ENCODE data around the gene RUNX2.

RUNX2 gene

DNA sequence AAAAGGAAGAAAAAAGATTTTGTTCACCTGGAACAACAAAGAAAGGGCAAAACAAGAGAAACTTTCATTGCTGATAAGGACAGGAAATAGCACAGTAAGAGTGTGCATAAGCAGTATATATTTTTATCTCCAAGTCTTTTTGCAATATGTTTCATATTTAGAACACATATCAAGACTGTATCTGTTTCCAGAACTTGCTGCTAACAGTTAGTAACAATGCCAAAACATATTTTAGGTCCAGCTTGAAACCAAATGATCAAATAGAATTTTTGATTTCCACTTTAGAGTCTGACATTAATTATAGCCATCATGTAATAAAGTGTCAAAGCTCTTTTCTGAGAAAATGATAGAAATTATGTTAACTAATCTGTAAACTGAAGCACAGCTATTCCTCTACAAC lies 193.1 kb downstream of the RUNX2 start:
- no peak for DNase-seq (ENCODE audit: low read depth)

DNA sequence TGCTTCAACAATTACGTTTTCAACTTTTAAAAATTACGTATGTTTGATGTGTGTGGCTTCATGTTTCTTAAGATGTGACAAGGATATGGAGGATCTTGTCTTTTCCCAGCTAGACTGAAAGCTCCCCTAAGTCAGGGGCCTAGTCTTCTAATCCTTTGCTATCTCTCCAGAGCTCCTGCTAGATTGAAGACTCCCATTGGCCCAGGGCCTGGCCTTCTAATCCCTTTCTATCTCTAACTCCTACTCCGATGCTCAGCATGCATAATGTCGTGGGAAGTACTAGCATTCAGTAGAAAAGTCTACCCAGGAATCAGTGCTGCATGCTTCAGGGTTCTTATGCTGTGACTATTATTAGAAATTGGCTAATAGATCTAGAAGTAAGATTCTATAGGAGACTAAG lies 194.4 kb downstream of the RUNX2 start:
- no peak for DNase-seq (ENCODE audit: low read depth)

DNA sequence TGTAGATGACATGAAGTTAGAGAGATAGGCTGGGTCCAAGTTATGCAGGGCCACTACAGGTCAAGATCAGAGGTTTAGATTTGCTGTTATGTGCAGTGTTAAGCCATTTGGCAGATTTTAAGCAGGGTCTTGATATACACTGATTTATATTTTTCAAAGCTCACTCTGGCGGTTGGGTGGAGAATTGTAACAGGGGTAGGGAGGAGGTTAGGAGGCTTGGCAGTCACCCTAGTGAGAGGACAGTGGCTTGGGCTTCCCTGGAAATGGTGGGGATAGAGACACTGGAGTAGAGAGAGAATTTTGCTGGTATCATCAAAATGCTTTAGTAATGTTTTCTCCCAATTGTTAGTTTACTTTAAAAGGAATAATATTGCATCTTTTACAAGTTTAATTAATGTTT lies 199.1 kb downstream of the RUNX2 start:
- DNase-seq (ENCODE audit: low read depth): no peak

DNA sequence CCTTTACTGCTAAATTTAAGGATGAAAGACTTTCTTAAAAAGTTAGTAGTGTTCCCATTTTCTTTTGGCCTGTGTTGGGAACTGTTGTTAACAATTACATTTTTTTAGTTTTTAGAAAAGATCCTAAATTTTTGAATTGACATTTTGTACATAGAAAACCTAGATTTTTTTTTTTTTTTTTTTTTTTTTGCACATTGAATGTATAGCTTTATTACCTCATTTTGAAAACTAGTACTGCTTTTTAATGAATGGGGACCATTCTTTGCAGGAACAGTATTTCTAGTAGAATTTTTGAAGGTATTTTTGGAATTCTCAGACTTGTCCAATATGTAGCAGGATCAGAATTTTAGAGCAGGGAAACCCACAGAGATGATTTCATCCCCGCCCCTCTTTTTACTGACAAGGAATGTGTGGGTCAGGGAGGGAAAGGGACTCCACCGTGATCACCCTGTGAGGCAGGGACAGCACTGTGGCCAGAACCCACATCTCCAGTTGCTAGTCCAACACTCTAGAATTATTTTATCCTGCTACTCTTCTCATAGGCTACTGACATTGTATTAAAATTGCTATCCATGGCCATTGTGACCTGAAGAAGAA lies 204.0 kb downstream of the RUNX2 start:
- no peak for DNase-seq (ENCODE audit: low read depth)

DNA sequence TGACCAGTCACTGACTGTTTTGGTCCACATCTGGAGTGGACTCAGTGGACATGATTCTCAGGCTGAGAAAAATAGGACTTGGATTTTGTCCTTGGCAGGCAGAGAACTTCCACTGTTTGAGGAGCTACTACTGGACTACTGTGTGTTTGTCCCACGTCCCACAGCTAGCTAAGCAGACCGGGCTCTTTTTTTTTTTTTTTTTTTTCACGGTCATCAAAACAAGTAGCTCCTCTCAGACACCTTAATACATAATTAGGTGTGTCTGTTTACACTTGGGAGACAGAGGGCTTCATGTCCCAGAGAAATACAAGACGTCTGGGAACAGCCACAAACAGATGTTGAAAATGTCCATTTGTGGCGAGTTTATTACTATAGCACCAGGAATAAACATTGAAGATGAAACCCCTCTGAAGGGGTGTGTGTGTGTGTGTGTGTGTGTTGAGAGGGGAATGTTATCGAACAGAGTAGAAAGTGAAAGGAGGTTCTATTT lies 204.6 kb downstream of the RUNX2 start:
- DNase-seq (ENCODE audit: low read depth): no peak

DNA sequence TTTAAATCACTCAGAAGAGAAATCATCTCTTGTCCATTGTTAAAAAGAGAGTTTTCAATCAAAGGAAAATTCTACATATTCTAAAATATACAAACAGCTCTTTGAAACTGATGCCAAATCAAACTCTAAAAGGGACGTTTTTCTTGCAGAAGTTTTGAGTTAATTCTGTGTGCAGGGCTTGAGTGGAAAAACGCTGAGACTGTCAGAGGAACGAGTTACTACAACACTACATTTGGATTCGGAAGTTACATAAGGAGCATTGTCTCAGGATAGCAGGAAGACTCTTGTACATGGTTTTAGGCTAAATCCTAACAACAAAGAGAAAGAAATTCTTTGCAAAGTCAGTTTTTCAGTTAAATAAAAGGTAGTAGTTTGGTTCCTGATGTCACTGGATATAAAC lies 205.3 kb downstream of the RUNX2 start:
- no peak for DNase-seq (ENCODE audit: low read depth)

DNA sequence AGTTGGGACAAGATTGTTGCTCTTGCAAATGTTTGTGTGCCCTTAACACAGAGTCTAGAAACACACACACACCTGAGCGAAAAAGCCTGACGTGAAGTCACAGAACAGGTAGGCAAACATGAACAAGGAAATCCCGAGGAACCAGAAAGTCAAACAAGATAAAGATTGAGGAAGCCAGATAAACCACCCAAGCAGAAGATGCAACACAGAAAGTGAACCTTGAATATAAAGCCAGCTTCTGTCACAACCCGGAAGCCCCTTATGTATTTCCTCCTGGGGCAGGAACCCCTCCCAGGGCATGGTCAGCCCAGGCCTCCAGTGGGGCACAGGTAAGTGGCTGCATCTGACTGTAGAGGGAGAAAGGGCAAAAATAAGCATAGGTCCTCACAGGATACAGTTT lies 207.8 kb downstream of the RUNX2 start:
- no peak for DNase-seq (ENCODE audit: low read depth)

DNA sequence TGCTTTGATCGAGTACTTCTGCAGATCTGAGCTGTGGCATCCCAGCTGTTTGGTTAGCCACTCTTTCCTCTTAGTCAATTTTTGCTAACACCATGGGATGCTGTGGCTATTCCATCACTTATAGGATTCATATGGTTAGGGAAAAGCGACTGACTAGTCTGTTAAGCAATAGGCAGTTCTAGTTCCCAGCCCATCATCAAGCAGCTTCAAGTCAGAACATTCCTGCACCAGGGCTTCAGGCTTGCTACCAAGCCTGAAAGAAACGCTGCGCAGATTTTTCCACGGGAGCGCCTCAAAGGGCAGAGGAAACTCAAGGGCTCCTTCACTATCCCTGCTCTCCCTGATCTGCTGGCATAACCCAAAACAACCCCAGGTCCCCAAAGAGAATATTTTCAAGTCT lies 209.4 kb downstream of the RUNX2 start:
- no peak for DNase-seq (ENCODE audit: low read depth)

DNA sequence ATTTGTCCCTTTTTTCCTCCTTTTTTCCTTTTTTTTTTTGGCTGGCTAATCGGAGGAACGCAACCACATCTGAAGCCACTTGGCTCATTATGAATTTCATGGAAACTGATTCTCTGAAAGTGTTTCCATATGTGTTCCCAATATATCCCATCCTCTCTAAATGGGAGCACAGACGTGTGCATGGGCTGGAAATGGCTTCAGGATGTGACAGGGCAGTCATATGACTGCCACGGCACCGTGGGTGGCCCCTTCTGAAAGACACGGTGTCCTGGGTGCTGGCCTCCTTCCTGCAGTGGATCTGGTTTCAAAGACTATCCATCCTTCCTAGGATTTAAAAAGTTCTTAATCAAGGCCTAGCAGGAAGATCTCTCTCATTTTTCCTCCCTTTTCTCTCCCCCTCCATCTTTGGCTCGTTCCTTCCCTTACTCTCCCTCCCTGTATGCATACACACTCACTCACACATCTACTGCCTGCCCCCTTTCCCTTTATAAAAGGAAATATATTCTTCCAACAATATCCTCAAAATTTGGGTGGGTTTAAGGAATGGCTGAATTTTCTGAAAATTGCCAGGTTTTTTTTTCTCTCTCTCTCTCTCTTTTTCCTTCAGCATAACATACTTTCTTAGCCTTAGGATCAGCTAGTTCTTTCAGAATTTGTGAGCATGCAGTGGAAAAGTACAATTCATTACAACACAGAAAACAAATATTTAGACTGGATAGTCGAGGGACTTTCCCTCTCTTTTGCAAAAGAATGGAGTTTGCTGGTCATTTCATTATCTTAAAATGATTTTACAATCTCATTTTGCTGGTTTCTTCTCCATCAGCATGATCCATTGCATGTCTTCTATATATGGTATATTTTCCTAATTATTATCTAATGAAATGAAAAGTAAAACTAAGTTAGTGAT lies 210.8 kb downstream of the RUNX2 start:
- no peak for DNase-seq (ENCODE audit: low read depth)

DNA sequence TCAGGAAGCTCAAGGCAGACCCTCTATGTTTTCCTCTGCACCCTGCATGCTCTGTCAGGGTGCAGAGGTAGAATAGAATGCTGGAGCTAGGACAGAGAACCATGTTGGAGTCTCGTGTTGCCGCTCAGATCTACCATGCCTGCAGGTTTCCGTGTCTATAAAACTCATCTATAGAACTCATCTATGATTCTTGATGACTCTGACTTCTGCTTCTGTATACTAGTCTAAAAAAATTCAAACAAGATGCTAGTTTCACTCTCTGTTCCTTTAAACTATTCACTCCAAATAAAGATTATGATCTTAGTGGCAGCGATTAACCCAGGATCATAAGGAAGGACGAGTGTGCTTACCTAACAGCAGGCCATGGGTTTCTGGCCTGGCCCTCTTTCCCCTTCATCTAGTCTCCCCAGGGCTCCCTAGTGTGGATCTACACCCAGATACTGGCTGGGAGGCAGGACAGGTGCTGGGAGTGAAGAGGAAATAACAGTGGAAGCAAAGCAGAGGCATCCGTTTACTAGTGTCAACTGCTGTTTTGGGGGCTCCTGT lies 212.3 kb downstream of the RUNX2 start:
- no peak for DNase-seq (ENCODE audit: low read depth)

DNA sequence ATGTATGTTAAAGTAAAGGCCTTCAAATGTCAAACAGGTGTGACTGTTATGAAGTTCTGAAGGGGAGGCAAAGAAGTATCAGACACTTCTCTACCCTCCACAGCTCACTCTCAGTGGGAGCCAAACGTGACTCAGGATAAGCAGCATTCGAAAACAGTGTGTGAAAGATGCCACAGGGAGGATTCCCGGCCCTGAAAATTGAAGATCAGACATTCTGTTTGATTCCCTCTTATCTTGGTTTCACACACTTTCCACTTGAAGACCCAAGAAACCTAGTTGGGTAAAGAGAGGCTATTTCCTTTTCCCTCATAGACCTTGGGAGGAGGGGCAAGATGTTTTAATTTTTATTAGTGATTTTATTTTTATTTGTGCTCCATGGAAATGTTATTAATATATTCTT lies 213.8 kb downstream of the RUNX2 start:
- no peak for DNase-seq (ENCODE audit: low read depth)

DNA sequence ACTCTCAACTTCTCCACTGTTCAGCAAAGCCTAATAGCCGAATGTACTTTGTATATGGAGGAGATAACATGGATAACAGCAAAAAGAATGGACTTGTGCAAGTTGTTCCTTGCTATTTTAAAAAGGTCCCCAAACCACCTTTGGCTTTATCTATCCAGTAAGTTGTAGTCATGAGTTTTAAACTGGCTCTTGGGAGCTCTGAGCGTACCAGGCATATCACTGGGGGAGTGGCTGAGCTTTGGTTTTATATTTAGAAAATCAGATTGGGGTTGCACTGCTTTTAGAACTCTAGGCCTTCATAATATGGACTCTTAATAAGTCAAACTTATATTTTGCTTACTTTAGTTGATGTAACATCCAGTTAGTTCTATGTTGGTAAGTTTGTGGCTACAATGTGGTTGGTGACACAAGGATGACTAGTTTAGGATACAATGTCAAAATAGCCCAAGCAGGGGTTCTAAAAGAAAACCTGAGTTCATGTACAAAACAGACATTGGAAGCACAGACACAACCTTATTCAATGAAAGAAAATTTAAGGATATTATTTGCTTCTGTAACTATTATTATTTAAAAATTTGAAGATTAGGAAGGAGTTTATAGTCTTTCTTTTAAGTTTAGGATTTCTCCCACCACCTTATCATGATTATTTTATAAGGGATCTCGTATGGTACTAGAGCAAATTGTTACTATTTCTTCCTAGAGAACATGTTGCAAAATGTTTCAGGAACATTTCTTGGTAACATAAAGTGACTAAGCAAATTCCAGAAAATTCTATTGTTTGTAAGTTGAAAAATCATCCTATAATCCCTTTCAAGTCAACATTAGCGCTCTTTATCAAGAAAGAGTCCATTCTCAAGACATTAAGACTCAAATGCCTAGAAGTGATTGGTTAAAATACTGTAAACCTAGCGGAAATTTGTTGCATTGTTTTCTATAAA lies 215.4 kb downstream of the RUNX2 start:
- no peak for DNase-seq (ENCODE audit: low read depth)

DNA sequence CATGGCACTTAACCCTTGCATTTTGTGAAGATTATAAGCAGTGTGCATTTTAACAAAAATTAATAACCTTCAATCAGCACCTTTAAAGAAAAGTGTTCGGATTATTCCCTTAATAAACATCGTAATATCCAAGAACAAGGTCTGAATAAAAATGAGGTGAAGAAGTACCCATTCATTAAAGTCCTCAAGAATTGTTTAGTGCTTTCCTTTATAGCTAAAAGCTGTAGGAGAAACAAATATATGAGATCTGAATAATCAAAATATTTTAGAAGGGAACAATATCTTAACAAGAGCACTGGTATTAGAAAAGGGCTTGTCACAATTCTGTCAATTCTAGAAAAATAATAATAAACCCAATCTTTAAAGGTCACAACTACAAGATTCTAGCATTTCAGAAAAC lies 217.3 kb downstream of the RUNX2 start:
- DNase-seq (ENCODE audit: low read depth): no peak

DNA sequence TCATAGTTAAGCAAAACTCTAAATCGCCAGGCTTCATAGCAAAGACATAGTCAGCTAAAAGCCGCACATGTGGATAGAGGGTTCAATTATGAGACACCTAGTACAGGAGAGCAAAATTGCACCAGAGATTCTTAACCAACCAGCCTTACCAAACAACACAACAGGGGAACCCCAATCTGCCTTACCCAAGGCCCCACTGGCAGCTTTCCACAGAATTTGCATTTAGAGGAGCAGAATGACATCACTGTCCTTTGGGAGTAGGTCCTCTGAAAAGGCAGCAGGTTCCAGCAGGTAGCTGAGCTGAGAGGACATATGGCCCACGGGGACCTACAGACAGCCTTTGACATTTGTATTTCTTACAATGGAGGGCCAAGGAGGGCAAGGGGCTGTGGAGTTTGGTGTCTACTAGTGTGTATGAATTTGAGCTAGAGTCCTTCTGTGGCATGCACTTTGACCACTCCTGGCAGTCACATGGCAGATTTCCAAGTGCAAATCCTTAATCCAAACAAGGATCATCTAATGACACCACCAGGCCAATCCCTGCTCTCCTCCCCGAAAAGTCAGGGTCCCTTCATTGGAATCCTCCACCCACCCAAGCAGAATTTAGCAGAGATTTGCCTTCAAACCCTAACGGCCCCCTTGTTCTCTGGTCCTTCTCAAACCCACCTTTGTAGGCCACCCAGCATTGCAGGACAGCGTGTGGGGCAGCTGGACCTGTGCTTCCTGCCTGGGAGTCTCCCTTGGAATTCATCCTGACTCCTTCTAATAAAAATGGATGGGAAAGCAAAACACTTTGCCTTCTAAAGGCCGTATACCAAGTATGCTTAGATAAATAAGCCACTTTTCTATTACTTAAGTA lies 220.8 kb downstream of the RUNX2 start:
- no peak for DNase-seq (ENCODE audit: low read depth)

DNA sequence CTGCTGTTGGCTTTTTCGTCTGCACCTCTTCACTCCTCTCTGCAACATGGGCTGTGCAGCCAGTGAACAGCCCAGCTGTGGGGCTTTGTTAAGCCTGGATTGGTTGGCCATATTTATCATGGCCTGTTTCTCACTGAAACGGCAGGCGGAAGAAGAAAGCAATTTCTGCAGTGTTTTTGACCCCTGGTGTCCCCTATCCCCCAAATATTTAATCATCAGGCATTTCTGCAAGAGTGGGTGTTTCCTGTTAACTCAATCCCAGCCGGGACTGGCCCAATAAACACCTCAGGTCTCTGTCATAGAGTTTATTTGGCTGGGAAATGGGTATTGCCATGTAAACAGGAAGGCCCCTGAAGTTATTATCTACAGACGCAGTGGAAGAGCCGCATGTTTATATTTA lies 224.4 kb downstream of the RUNX2 start:
- DNase-seq (ENCODE audit: low read depth): no peak

DNA sequence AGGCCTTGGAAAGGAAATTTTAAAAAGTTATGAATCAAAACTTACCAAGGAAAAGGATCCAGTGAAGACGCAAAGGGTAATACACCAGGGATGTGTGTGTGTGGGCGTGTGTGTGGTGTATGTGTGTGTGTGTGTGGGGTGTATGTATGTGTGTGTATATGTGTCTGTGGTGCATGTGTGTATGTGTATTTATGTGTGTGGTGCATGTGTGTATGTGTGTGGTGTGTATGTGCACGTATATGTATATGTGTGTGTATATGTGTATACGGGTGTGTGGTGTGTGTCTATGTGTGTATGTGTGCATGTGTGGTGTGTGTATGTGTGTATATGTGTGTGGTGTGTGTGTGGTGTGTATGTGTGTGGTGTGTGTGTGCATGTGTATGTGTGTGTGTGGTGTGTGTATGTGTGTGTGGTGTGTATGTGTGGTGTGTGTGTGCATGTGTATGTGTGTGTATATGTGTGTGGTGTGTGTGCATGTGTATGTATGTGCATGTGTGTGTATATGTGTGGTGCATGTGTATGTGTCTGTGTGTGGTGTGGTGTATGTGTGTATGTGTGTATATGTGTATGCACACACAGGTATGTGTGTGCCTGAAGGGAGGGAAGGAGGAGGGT lies 225.7 kb downstream of the RUNX2 start:
- DNase-seq (ENCODE audit: low read depth): no peak

DNA sequence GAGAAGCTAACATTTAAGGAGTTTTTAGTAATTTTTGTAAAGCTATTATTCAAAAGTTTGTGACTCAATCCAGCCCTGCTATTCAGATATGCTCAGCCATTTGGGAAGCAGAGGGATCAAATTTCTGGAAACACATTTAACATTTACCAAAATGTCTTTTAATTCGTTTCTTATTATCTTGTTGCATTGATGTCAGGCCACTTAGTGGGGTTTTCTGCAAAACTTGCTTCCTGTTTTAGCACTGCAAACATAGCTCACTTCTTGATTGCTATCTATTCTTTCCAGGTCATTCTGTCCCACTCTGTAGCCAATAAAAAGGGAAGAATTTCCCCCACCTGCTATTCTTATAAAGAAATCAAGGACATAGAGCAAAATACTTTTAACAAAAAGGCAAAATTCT lies 226.5 kb downstream of the RUNX2 start:
- DNase-seq (ENCODE audit: low read depth): no peak

DNA sequence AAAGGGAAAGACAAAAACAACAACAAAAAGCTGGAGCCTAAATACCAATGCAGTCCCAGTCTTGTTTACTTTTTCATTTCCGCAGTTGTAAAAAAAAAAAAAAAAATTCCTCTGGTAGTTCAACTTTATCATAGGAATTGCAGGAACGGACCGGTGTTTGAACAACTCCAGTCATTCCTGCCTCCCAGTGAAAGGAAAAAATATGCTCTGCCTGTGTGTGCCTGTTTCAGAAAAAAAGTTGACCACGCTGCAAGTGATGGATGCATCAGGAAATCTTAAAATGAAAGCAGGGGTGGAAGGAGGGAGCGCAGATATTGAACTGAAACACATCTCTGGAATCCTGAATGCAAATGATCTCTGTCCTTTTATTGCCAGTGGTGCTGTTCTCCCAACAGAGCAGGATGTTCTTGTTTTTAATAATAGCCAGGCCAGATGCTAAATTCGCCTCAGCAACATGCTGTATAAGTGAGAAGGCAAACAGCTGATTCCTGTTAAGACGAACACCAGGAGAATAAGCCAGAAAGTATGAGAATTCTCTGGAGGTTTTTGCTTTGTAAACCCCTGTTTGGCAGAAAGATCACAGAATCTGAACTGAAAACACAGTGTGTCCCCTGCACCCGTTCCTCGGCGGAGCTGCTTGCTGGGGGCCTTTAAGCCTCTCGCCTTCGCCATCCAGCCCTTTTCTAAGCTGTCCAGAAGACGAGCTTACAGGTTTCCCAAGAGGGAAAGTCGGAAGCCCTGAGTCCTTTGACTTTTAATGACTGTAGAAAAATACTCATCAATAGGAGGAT lies 228.0 kb downstream of the RUNX2 start:
- no peak for DNase-seq (ENCODE audit: low read depth)

DNA sequence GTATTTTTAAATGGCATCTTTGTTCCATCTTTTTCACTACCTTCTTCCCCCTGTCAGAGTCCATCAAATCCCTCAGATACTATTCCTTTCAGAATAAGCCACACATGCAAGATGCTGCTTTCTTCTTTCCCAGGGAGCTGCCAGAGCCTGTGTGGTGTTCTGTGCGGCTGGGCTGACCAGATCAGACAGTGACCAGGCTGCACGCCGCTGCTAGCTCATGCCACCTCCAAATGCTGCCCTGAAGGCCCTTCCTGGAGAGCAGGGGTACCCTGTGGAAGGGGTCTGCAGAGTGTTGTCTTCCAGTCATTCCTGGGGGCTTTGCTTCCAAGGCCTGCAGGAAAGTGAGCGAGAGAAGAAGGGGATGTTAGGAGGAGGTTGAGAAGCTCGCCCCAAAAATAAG lies 228.7 kb downstream of the RUNX2 start:
- no peak for DNase-seq (ENCODE audit: low read depth)

DNA sequence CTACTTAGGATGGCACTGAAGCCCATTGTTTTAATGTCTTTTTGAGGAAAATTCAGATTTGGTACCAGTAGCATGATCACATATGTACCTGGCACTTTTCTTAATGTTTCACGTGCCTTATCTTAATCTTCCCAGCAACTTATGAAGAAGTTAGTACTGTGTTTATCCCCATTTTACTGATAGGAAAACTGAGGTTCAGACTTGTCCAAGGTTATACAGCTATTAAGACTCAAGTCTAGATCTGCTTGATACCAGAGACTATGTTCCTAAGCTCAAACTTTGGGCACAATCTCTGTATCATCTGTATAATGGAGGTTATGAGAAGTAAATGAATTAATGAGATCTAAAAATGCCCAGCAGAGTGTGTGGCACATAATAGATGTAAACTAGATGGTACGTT lies 229.3 kb downstream of the RUNX2 start:
- DNase-seq (ENCODE audit: low read depth): no peak

Measured in non-pigmented ciliary epithelial cell (primary cell).